ENCODE results near the gene CACNA1A.
"Not testable (repeated sequence)": the region's sequence is repeated elsewhere in the genome, so short reads cannot be mapped to it uniquely, and the experiment has no call there.

Gene CACNA1A

DNA sequence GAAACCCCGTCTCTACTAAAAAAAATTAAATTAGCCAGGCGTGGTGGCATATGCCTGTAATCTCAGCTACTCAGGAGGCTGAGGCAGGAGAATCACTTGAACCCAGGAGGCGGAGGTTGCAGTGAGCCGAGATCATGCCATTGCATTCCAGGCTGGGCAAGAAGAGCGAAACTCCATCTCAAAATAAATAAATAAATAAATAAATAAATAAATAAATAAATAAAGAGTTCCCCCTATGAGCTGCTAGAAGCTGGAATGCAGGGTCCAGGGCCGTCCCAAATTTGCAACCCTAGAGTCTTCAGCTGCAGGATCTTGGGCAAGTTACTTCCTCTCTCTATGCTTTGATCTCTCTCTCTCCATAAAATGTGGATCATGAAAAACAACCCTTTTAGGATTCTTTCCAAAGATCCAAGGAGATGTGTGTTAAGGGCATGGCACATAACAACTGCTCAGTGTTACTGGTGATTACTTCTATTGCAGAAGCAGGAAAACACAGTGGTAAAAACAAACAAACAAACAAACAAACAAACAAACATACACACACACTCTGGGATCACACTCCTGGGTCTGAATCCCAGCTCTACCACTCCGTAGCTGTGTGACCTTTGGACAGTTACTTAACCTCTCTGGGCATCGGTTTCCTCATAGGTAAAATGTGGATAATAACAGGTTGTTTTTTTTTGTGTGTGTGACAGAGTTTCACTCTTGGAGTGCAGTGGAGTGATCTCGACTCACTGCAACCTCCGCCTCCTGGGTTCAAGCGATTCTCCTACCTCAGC is 78.8 kb downstream of the CACNA1A start:
- no peak for DNase-seq (ENCODE audit: low read depth)

DNA sequence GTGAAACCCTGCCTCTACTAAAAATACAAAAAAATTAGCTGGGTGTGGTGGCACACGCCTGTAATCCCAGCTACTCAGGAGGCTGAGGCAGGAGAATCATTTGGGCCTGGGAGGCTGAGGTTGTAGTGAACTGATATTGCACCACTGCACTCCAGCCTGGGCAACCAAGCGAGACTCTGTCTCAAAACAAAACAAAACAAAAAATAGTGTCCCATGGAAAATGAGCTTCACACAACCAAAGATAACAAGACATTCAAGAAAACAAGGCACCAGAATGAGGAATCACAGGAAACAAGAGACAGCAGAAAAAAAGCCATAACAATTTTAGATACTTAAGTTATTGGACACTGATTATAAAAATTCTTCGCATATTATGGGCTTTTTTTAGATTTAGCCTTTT is 80.4 kb downstream of the CACNA1A start:
- DNase-seq (ENCODE audit: low read depth), result not testable (repeated sequence)

DNA sequence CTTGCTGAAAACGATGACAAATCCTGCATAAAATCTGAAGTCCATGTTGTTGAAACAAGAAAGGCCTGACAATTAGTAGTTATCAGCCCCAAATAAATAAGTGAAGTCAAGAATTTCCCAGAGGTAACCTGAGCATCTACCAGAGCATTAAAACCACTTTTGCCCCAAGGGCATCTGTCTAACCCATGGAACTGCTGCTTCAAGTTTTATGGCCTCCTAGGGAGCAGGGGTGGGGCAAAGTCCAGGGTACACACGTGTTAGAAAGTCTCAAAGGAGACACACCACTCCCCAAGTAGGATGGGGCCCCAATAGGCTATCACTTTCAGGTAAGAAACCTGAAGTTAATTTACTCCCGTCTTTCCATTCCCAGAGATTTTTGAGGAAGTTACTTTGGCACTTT is 81.1 kb downstream of the CACNA1A start:
- DNase-seq (ENCODE audit: low read depth), result no peak

DNA sequence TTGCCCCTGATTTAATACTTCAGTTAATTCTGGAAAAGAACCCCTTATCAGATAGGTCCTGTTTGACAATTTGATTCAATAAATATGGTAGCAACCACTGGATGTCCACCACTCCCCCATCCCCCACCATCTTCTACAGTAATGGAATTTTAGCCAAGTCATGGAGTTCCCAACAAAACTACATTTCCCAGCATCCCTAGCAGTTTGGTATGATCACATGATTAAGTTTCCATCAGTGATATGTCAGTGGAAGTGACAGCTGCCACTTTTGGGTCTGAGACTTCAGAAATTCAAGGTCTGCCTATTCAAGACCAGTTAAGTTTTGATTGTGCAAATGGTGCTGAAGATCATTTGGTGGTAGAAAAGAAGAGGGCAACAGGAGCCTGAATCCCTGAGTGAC is 85.5 kb downstream of the CACNA1A start:
- DNase-seq (ENCODE audit: low read depth), result no peak

DNA sequence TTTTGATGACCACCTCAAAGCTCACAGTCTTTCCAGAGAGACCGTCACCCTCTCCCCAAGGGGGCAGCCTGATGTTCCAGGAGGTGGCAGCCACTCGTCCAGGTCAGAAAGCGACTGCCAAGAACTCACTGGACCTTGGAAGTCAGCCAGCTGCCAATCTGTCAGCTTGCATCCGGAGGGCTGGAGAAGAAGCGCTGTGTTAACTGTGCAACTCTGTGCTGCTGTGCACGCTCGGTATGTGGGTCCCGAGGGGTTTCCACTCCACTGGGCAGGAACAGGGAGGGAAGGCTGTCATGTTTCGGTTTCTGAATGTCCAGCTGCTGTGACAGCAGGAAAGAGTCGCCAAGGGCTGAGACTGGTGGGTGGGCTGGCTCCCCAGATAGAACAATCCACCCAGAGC is 89.2 kb downstream of the CACNA1A start:
- no peak for DNase-seq (ENCODE audit: low read depth)

DNA sequence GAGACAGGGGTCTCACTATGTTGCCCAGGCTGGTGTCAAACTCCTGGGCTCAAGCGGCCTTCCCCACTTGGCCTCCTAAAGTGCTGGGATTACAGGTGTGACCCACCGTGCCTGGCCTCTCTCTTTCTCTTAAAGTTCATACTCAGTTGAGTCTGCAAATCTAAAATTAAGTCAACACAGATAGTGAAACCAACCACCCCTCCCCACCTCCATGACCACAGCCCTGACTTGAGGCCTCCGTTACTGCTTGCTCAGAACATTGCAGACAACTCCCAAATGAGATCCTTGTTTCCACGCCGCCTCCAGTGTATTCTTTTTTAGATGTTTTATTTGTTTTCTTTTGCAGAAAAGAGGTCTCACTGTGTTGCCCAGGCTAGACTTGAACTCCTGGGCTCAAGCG is 94.4 kb downstream of the CACNA1A start:
- no peak for DNase-seq (ENCODE audit: low read depth)

DNA sequence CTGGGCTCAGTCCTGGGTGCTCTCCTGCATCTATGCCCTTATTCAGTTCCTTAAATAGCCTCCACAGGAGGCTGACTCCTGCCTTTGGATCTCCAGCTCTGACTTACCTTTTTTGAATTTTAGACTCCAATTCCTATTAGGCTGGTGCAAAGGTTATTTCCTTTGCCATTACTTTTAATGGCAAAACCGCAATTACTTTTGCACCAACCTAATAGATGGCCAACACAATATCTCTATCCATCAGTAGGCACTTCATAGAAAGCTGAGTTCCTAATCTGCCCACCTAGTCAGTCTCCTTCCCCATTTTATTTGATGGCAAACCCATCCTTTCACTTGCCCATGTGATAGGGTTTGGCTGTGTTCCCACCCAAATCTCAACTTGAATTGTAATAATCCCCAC is 95.3 kb downstream of the CACNA1A start:
- DNase-seq (ENCODE audit: low read depth), result no peak

DNA sequence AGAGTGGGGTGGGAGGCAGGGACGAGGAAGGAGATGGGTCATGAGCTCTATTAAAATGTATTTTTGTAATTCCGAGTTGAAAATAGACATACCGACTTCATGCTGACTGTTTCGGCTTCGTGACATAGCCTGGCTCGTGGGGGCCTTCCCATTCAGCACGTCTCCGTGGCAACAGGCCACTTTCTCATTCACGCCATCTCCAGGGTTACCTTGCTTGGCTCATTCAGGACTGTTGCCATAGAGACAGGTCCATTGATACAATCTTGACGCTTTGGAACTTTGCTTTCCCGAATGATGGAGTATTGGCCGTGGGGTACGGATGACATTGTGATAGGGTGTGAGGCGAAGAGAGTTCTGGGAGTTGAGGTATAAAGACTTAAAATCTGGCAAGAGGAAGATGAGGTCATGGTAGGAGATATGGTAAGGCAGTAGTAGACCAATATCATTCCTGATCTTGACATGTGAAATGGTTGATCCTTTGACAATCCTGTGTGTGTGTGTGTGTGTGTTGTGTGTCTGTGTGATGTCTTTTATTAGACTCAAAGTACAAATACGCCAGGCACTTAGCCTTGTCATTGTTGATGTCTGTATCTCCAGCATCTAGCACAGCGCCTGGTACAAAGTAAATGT is 97.3 kb downstream of the CACNA1A start:
- DNase-seq (ENCODE audit: low read depth), result no peak

DNA sequence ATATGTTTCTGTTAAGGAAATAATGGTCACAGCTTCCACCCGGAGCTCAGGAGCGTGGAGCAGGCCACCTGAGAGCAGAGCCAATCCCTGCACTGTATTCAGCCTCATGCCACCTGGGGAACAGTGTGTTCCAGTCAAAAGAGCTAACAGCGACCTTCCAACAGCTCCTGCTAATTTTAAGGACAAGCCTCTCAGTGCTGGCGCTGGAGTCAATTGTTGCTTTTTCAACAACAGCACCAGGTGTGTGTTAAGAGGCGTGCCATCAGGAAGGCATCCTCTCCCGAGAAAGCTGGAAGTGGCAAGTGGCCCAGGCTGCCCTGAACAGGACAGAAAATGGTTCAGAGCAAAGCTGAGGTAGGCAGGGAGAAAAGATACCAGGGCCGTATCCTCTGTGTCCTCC is 102.0 kb downstream of the CACNA1A start:
- no peak for DNase-seq (ENCODE audit: low read depth)

DNA sequence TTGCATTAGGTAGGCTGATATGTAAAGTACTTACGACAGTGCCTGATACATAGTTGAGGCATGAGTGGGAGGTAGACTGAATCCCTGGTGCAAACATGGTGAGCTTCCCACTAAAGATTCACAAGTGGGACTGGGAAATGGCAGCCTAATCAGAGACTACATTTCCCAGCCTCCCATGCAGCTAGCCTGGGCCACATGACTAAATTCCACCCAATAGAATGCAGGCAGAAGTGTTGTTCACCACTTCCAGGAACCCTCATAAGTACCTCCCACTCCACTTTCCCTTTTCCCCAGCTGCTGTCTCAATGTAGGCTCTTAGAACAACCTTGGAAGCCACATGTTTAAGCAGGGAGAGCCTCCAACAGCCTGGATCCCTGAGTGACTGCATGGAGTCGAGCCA is 104.9 kb downstream of the CACNA1A start:
- no peak for DNase-seq (ENCODE audit: low read depth)

DNA sequence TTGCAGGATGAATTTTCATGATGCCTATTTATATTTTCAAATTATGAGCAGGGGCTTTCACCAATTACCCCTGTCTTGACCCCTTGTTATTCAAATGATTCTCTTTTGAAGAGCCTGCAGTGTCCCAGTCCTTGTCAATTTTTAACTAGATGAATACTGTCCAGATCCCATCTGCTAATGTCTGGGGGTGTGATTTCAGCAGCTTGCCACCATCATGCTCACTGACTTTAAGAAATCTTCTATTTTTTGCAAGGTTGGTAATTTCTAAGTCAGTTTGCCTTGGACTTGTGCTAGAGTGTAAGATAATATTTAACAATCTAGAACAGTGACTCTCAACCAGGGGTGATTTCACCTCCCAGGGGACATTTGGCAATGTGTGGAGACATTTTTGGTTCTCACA is 106.0 kb downstream of the CACNA1A start:
- no peak for DNase-seq (ENCODE audit: low read depth)

DNA sequence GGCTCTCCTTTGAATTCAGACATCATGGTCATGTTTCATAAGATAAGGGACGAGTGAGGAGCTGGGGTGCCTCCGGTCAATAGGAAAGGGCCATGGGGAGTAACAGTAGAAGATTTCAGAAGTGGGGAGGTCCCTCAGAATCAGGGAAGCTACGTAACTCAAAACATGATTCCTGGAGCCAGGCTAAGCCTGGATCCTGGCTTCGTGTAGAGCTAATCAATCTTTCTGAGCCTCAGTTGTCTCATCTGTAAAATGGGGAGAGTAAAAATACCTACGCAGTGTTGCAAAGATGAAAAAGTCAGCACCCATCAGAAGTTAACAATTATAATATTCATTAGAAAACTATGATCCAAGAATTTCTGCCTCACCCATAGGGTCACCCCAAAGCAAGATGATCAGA is 106.5 kb downstream of the CACNA1A start:
- DNase-seq (ENCODE audit: low read depth), result no peak

DNA sequence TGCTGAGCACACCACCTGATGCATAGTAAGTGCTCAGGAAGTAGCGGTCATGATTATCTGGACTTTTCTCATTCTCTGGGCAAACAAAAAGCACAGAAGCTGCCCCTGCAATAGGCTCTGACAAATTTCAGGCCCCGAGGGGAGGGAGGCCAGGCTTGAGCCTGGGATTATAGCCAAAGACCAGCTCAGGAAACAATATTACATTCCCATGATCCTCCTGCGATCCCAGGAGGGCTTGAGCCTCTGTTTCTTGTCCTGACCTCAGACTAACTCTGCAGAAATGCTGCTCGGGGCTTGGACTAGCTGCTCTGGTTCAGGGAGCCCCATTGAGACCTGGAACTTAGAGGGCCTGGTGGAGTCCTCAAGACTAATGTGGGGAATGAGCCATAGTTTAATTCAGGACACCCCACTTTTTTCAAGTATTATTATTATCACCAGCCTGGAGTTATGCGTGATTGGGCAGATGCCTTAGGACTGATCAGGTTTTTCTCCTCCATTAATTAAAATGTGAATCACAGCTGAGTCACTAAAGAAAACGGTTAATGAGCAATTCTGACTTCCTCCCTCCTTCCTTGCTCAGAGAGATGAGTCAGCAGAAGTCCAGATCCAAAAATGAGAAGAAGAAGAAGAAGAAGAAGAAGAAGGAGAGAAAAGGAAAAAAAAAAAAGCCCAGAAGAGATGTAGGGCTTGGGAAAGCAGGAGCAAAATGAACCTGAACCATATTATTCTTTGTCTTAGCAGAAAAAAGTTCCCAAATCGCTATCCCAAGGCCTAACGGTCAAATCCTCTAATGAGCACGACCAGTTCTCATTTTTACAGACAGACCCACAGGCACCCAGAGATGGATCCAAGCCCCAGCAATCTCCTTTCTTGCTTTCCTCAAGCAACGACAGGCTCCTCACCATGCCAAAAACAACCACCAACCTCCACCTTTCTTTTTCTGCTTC is 107.2 kb downstream of the CACNA1A start:
- no peak for DNase-seq (ENCODE audit: low read depth)

DNA sequence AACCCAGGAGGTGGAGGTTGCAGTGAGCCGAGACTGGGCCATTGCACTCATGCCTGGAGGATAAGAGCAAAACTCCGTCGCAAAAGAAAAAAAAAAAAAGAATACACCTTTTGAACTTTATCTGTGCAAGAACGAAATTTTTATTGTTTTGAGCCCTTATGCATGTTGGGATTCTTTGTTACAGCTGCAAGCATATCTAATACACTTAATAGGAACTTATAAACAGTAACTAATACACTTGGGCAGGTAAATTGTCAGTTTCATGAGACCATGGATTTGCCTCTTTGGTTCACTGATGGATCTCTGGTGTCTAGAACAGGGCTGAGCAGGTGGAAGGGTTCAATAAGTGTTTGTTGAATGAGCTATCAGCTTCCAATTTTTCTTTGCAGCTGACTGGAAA is 108.1 kb downstream of the CACNA1A start:
- no peak for DNase-seq (ENCODE audit: low read depth)

DNA sequence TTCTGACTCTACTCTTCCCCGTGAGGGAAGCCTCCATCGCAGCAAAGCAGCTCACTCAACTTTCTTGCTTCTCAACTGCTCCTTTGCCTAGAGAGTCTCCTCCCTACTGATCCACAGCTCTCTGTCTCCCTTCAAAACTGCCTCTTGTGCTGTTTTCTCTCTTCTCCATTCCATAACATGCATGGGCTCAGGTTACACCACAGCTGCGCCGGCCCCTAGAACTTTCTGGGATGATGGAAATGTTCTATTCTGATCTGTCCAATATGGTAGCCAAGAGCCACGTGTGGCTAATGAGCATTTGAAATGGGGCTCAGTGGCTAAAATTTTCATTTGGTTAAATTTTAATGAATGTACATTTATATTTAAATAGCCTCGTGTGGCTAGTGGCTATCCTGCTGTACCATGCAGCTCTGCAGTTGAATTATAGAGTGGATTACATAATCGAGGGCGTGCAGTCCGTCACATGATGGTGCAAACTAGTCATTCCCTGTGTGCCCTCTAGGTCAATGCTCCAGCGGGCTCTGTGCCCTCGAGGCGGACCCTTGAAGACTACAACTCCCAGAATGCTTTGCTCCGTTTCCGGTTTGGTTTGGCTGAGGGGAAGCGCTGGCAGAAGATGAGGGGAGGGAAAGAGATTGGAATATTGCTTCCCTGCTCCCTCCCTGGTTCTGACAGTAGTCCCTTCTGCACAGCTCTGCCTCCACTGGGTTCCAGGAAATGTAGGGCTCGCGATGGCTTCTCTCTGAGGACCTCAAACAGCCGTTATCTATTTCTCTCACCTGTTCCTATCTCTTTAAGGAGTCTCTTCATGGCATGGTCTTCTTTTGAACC is 109.8 kb downstream of the CACNA1A start:
- DNase-seq (ENCODE audit: low read depth), result no peak

DNA sequence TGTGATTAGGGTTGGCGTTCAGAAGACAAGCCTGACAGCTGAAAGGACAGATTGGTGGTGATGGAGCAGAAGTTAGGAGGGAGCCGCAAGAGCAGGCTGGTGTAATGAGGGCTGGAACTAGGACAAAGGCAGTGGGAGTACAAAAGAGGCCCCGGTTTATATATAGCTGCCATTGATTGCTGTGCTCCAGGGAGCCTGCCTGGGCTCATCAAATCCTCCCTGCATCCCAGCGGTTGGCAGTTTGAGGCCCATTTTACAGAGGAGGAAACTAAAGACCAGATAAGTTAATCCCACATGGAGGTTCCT is 123.7 kb downstream of the CACNA1A start:
- DNase-seq (ENCODE audit: low read depth), result no peak

DNA sequence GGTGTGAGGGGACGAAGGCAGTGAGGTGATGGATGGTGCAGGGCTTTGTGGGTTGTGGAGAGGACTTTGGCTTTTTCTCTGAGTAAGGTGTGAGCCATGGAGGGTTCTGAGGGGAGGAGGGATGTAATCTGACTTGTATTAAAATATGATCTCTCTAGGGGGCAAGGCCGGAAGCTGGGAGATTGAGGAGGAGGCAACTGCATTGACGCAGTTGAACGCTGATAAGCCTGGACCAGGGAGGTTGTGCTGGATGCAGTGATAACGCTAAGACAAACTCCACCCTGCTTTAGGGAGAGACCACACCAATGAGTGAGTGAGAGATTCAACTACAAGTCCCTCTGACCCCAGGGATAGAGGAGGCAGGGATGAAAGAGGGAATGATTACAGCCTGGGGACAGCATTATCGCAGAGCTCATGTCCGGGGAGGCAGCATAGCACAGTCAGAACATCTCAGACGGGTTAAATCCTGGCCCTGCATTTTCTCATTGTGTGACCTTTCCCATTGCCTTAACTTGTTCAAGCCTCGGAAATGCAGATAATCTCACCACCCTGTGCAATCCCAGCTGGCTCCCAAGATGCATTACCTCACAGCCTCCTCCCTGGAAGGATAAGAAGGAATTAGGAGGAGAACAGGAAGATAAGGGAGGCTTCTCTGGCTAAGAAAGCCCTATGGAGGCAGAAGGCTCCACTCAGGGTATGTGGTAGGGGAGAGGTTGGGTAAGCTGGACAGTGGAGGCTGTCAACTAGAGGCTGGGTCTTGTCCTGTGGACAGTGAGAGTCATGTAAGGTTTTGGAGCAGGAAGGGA is 124.2 kb downstream of the CACNA1A start:
- DNase-seq (ENCODE audit: low read depth), result no peak

DNA sequence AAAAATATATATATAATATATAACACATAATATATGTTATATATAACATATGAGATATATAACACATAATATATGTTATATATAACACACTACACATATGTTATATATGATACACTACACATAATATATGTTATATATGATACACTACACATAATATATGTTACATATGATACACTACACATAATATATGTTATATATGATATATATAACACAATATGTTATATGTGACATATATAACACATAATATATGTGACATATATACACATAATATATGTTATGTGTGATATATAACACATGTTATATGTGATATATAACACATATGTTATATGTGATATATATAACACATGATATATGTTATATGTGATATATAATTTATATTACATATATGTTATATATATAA is 129.7 kb downstream of the CACNA1A start:
- no peak for DNase-seq (ENCODE audit: low read depth)

DNA sequence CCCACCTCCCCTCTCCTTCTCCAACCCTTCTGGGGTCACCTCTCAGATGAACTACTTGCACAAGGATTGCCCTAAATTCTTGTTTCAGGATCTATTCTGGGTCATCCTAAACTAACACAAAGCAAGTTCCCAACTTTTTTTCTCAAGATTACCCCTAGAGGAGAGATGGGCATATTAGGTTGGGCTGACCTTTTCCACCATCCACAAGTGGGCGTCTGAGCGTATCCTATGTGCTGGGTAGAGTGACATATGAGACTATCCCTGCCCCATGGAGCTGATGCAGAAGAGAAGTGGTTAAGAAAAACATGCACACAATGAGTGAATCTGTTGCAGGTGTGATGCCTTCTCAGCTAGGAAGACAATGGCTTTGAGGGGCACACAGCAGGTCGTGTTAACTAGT is 132.7 kb downstream of the CACNA1A start:
- DNase-seq (ENCODE audit: low read depth), result no peak

DNA sequence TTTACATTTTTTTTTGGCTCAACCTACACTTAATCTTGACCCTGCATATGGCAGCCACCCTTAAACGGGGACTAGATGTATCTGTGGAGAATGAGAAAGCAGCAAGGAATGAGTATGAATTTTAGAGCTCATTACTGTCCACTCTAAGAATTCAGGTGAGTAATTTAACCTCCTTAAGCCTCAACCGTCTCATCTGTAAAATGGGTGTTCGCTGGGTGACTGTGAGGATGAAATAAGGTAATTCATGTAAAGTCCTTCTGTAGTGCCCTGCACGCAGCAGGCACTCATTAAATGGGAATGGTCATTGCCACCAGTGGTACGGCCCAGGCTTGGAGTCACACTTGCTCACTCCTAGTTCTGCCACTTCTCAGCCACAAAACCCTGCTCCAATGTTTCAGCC is 135.3 kb downstream of the CACNA1A start:
- no peak for DNase-seq (ENCODE audit: low read depth)

DNA sequence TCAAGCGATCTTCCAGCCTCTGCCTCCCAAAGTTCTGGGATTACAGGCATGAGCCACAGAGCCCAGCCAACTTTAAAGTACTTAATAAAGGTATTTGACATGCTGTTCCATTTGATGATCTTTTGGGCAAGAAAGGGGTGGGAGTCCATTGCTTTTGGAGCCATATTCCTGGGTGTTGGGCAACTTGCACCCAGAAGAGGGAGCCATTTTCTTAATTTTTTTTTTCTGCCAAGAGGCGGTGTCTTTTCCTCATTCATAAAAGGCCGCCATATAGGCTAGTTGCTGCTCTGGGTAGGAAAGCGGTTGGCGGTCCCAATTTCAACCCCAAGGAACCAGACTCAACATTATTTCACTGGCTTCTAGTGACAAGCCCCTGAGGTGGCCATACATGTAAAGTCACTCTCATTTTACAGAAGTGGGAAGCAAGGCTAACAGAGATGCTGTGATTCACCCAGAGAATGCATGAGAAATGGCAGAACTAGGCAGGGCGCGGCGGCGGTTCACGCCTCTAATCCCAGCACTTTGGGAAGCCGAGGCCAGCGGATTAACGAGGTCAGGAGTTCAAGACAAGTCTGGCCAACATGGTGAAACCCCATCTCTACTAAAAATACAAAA is 139.6 kb downstream of the CACNA1A start:
- DNase-seq (ENCODE audit: low read depth), result no peak
